Activated naive CD4-positive, alpha-beta T cell treated with anti-CD3 and anti-CD28 coated beads, Interleukin-2, amount 50 U/mL, for 24 hours (primary cell): ENCODE results near the gene DNMBP.

ENCODE experiments used
- H3K27ac Mint-ChIP-seq: one replicate; pipeline ENCODE4 v1.8.0; 2021; ENCODE audit warnings: mild to moderate bottlenecking, mixed read lengths
- H3K27me3 Mint-ChIP-seq: one replicate; pipeline ENCODE4 v1.8.0; 2021; ENCODE audit warnings: mixed read lengths
- H3K36me3 Mint-ChIP-seq: one replicate; pipeline ENCODE4 v1.8.0; 2021; ENCODE audit warnings: mixed read lengths
- H3K4me1 Mint-ChIP-seq: one replicate; pipeline ENCODE4 v1.8.0; 2021; ENCODE audit warnings: mixed read lengths
- H3K4me3 Mint-ChIP-seq: one replicate; pipeline ENCODE4 v1.8.0; 2021; ENCODE audit warnings: mild to moderate bottlenecking, mixed read lengths
- H3K9me3 Mint-ChIP-seq: one replicate; pipeline ENCODE4 v1.8.0; 2021; ENCODE audit warnings: mixed read lengths

DNMBP gene, protein sequence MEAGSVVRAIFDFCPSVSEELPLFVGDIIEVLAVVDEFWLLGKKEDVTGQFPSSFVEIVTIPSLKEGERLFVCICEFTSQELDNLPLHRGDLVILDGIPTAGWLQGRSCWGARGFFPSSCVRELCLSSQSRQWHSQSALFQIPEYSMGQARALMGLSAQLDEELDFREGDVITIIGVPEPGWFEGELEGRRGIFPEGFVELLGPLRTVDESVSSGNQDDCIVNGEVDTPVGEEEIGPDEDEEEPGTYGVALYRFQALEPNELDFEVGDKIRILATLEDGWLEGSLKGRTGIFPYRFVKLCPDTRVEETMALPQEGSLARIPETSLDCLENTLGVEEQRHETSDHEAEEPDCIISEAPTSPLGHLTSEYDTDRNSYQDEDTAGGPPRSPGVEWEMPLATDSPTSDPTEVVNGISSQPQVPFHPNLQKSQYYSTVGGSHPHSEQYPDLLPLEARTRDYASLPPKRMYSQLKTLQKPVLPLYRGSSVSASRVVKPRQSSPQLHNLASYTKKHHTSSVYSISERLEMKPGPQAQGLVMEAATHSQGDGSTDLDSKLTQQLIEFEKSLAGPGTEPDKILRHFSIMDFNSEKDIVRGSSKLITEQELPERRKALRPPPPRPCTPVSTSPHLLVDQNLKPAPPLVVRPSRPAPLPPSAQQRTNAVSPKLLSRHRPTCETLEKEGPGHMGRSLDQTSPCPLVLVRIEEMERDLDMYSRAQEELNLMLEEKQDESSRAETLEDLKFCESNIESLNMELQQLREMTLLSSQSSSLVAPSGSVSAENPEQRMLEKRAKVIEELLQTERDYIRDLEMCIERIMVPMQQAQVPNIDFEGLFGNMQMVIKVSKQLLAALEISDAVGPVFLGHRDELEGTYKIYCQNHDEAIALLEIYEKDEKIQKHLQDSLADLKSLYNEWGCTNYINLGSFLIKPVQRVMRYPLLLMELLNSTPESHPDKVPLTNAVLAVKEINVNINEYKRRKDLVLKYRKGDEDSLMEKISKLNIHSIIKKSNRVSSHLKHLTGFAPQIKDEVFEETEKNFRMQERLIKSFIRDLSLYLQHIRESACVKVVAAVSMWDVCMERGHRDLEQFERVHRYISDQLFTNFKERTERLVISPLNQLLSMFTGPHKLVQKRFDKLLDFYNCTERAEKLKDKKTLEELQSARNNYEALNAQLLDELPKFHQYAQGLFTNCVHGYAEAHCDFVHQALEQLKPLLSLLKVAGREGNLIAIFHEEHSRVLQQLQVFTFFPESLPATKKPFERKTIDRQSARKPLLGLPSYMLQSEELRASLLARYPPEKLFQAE (N-terminal part only)

DNA sequence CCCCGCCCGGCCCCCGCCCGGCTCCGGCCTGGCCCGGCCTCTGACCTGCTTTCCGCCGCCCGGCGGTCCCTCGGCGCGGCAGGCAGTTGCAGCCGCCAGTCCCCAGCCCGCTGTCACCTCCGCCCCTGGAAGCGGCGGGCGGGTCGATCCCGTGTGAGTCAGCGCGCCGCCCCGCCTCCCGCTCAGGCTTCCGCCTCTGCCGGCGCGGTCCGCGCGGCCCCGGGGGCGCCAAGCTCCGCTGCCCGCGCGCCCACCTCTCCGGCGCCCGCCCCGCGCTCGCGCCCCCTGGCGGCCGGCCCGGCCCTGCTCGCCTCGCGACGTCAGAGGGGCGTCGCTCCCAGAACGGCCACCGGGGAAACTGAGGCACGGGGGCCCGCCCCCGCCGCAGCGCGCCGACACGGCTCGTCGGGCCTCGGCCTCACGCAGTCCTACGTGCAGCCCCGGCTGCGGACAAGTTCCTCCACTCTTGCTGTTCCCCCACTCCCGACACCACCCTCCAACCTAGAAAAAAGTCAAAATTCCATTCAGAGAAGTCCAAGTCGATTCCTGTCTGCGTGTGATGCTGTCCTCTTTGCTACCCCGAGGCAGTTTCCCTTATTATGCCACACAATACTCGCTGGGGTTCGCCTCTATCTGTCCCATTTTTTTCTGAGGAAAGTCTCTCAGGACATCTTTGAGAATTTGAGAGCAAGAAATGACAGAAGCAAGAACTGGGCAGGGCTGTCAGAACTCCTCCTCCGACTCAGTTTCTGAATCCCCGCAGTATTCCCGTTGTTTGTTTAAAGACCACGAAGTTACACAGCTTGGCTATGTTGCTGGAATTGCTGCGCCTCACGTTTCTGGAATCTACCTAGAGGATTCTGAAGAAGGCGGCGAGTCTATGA lies at the start of gene DNMBP:
Gene DNMBP (minus strand): TSS at position 155 of the 884 bp plus-strand sequence. CDS start 37,823 bp downstream, outside the sequence.
- H3K27ac Mint-ChIP-seq = peak within 1 kb of the TSS; percentile 88

DNA sequence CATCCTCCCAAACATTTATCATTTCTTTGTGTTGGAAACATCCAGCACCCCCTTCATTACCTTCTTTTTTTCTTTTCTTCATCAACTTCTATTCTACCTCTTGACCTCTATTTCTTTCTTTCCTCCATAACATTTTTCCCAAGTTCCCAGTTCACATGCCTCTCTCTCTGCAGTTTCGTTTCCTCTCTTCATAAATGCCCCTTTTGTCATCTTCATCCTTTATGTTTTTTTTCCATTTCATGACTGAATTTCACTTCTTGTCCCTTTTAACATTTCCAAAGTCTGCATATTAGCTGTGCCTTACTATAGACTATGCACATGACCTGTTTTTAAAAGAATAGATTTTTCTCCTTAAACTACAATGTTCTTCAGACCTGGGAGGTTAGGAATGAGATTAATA lies 48.2 kb upstream of the DNMBP start:
- H3K36me3 Mint-ChIP-seq = no peaks in the 10 kb centered on the region
- H3K27me3 Mint-ChIP-seq = peaks cover 6% of the 10 kb centered on the region
- no peak overlapping the region for H3K4me3 Mint-ChIP-seq
- H3K9me3 Mint-ChIP-seq = no peaks in the 10 kb centered on the region
- H3K27ac Mint-ChIP-seq = no peak overlapping the region
- H3K4me1 Mint-ChIP-seq = no peaks in the 10 kb centered on the region

More for the DNA sequence above, at the start of gene DNMBP:
- Mint-ChIP-seq H3K27me3 (no peaks in the 10 kb centered on the region), H3K36me3 (no peaks in the 10 kb centered on the region), H3K4me3 (peak within 1 kb of the TSS; percentile 94), H3K4me1 (peaks cover 51% of the 10 kb centered on the region), H3K9me3 (no peaks in the 10 kb centered on the region)

DNA sequence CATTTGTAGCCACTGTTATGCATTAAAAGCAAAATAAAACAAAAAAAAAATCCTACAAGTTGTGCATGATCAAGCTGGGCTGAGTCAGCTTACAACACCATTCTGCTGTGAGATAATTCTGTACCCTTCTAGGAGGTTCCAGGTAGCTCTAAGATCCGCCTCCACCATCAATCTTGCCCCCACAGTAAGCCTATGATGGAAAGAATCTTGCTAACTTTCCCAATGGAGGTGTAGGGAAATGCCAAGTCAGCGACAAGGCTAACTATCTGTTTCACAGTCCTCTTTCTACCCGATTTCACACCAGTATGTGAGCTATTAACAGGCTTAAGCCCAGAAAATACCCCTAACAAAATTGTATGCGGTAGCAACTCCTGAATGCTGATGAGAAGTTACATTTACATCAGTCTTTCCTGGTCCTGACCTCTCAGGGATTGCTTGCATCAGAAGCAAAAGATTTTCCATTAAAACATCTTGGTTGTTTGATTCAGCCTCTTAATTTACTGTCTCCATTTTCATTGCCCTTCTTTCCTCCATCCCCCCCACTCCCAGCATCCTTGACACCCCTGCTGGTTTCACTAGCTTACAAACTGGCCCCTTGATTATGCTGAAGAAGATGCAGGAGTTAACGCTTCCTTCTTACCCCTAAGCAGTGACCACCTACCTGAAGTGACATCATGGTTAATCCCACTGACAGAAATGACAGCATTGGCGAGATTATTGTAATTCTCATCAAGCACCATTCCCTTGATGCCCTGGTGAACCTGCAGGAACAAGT lies 44.1 kb upstream of the DNMBP start:
- Mint-ChIP-seq H3K4me1 (no peaks in the 10 kb centered on the region), H3K36me3 (no peaks in the 10 kb centered on the region), H3K27me3 (peaks cover 2% of the 10 kb centered on the region), H3K4me3 (no peak overlapping the region), H3K9me3 (no peaks in the 10 kb centered on the region), H3K27ac (no peak overlapping the region)

DNA sequence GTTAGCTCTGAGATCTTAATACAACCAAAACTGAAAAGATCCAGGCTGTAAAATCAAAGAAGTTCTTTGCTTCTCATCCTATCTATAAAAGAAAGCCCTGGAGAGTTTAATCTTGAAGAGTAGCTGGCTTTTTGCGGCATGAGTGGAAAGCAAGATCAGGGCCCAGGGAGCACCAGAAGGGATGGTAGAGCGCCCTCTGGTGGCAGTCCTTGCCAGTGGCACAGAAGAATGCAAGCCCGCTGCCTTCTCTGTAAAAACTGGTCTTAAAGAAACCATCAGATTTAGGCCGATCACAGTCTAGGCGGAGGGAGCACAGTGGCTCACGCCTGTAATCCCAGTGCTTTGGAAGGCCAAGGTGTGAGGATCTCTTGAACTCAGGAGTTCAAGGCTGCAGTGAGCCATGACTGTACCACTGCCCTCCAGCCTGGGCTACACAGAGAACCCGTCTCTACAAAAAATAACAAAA lies 36.3 kb upstream of the DNMBP start:
- H3K36me3 Mint-ChIP-seq = no peaks in the 10 kb centered on the region
- peaks cover 2% of the 10 kb centered on the region for H3K27me3 Mint-ChIP-seq
- no peaks in the 10 kb centered on the region for H3K4me1 Mint-ChIP-seq
- no peaks in the 10 kb centered on the region for H3K9me3 Mint-ChIP-seq
- H3K4me3 Mint-ChIP-seq = no peak overlapping the region
- H3K27ac Mint-ChIP-seq = no peak overlapping the region

DNA sequence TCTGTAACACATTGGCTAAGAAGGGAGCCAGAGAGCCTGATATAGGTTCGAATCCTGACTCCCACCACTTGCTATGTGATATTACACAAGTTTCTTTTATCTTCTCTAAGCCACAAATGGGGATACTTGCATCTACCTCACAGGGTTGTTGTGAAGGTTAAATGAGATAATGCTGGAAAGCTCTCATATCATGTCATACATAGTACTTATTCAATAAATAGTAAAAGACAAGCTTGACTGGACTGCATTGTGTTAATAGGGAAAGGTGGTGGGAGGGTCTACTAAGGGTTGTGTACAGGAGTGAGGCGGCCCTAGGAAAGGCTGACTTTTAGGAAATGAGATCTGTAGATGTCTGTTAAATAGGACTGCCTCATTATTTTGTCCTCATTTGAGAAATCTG lies 35.8 kb upstream of the DNMBP start:
- Mint-ChIP-seq H3K27ac (no peak overlapping the region), H3K27me3 (peaks cover 2% of the 10 kb centered on the region), H3K4me3 (no peak overlapping the region)

DNA sequence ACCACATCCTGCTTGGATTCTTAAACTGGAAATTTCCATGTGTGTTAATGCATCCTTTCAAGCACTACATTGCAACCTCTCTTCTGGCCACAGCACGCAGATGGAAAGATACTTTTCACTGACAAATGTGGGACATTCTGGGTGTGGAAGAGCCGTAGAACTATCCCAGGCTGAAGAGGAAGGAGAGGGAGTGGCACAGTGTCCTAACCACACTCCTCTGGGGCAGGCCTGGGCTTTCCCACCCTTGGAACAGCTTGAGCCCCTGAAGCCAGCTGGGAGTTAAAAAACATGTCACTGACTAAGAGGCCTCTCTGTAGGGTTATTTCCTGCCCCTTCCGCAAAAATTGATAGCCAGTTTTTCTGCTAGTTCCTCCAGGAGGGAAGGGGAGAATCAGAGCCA lies 34.0 kb upstream of the DNMBP start:
- H3K27ac Mint-ChIP-seq = no peak overlapping the region
- peaks cover 2% of the 10 kb centered on the region for H3K27me3 Mint-ChIP-seq
- H3K4me1 Mint-ChIP-seq = no peaks in the 10 kb centered on the region
- no peaks in the 10 kb centered on the region for H3K36me3 Mint-ChIP-seq
- no peaks in the 10 kb centered on the region for H3K9me3 Mint-ChIP-seq
- no peak overlapping the region for H3K4me3 Mint-ChIP-seq

More for the DNA sequence above, 35.8 kb upstream of the DNMBP start:
- H3K36me3 Mint-ChIP-seq = no peaks in the 10 kb centered on the region
- H3K4me1 Mint-ChIP-seq = no peaks in the 10 kb centered on the region
- H3K9me3 Mint-ChIP-seq = no peaks in the 10 kb centered on the region

DNA sequence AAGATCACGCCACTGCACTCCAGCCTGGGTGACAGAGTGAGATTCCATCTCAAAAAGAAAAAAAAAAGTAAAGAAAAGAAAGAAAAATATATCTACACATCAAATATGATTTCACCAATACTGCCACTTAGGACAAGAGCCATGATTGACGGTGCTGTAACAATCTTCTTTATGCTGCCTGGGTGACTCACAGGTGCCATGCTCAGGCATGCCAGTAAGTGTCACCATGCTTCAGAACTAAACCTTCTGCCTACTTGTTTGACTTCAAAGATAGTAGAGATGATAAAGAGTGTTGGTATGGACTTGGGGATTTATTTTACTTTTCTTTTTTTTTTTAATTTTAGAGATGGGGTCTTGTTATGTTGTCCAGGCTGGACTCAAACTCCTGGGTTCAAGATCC lies 33.6 kb upstream of the DNMBP start:
- H3K27me3 Mint-ChIP-seq = peaks cover 2% of the 10 kb centered on the region
- H3K4me3 Mint-ChIP-seq = no peak overlapping the region
- H3K36me3 Mint-ChIP-seq = no peaks in the 10 kb centered on the region
- H3K27ac Mint-ChIP-seq = no peak overlapping the region
- no peaks in the 10 kb centered on the region for H3K9me3 Mint-ChIP-seq
- H3K4me1 Mint-ChIP-seq = no peaks in the 10 kb centered on the region

DNA sequence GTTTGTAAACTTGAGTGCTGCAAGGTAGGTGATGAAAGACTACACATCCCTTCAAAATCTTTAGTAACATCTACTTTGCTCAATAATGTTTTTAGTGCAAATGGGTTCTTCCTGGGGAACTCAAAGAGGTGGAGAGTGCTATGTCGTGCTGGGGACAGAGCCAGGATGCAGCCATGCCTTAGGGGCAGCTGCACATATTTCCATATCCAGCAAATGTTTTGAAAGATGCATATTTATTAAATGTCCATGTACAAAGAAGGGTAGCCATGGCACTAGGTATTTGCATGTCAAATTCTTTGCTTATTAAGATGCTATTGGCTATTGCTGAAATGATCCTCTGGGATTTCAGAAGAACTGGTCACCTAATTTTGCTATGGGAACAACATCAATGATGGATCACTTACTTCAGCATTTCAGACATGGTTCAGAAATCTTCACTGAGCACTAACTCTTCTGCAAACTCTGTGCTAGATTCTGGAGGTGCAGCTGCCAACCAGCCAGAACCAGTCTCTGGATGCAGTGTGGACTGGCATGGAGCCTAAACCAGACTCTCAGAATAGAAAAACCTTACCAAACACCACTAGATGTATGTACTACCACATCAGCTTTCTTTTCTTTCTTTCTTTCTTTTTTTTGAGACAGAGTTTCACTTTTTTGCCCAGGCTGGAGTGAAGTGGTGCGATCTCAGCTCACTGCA lies 31.7 kb upstream of the DNMBP start:
- no peaks in the 10 kb centered on the region for H3K9me3 Mint-ChIP-seq
- H3K4me3 Mint-ChIP-seq = no peak overlapping the region
- H3K27me3 Mint-ChIP-seq = peaks cover 2% of the 10 kb centered on the region
- no peaks in the 10 kb centered on the region for H3K36me3 Mint-ChIP-seq
- no peak overlapping the region for H3K27ac Mint-ChIP-seq
- H3K4me1 Mint-ChIP-seq = no peaks in the 10 kb centered on the region

DNA sequence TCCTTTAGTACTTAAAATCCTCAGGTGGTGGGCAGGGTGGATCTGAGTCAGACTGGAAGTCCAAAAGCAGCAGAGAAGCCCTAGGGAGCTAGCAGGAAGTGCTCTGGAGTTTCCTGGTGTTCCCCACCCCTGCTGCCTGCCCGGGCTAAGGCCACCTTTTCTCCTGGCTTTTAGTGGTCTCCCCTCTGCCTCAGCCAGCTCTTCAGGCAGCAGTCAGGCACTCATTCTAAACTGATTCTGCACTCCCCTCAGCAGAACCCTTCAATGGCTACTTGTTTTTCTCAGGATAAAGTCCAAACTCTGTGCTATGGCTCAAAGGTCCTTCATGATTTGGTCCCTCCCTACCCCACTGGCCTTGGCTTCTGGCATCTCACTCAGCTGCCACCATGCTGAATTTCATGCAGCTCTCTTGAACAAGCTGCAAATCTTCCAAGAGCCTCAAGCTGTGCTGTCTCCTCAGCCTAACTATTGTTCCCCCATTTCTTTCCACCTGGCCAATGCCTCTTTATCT lies 28.9 kb upstream of the DNMBP start:
- Mint-ChIP-seq H3K4me1 (no peaks in the 10 kb centered on the region), H3K36me3 (no peaks in the 10 kb centered on the region), H3K27me3 (no peaks in the 10 kb centered on the region), H3K9me3 (no peaks in the 10 kb centered on the region), H3K4me3 (no peak overlapping the region), H3K27ac (no peak overlapping the region)

DNA sequence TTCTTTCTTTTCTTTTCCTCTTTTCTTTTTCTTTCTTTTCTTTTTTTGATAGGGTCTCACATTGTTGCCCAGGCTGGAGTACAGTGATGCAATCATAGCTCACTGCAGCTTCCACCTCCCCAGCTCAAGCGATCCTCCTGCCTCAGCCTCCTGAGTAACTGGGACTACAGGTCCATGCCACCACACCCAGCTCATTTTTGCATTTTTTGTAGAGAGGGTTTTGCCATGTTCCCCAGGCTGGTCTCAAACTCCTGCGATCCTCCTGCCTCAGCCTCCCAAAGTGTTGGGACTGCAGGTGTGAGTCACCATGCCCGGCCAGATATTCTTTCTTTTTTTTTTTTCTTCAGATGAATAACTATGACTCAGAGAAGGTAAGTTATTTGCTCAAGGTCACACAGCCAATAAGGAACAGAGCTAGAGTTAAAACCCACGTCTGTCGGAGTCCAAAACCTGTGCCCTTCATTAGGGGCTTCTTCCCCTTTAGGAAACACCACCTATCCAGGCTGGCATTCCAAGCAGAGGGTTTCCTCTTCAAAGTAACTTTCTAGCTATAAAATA lies 28.1 kb upstream of the DNMBP start:
- Mint-ChIP-seq H3K36me3 (no peaks in the 10 kb centered on the region), H3K4me3 (no peak overlapping the region), H3K27me3 (no peaks in the 10 kb centered on the region), H3K4me1 (no peaks in the 10 kb centered on the region), H3K27ac (no peak overlapping the region), H3K9me3 (no peaks in the 10 kb centered on the region)

DNA sequence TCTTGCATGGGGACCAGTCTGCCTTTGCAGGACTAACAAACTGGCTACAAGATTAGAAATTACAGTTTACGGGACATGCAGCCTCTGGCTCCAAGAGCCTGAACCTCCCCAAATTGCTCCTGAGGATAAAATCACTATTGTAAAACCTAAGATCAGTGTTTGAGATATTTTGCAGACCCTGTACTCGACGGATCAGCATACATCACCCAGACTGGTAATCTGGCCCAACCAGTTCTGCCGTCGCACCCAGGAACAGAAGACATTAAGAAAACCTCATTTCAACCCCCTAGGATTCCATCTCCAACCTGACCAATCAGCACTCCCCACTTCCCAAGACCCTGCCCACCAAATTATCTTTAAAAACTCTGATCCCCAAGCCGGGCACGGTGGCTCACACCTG lies 27.1 kb upstream of the DNMBP start:
- Mint-ChIP-seq H3K4me1 (no peaks in the 10 kb centered on the region), H3K9me3 (no peaks in the 10 kb centered on the region), H3K4me3 (no peak overlapping the region), H3K27ac (no peak overlapping the region), H3K36me3 (no peaks in the 10 kb centered on the region), H3K27me3 (no peaks in the 10 kb centered on the region)

DNA sequence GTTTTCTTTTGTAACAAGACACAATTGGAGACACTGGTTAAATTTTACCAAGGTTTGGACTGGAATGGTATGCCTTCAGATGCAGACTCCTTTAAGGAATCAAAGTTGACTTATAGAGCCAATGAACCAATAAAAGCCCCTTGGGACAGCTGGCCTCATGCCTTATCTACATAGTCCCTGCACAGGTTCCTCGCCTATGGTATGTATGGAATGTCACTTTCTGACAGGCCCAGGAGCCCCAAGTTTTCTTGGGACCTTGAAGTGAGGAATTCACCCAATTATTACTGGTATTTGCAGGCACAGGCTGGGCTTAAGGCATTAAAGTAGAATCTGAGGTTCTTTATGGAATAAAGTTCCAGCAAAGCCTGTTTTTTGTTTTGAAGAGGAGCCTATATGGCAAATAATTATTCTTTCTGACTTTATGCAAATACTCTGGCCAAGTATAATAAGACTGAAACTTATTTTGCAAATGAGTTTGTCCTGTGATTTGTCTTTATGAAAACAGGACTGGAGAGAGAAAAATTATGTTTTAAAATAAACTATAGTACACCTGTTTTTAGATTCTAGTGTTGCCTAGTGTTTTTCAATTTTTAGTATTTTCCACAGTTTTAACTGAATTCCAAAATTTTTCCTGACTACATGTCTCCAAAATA lies 24.1 kb upstream of the DNMBP start:
- Mint-ChIP-seq H3K9me3 (no peaks in the 10 kb centered on the region), H3K4me3 (no peak overlapping the region), H3K27ac (no peak overlapping the region), H3K36me3 (no peaks in the 10 kb centered on the region), H3K4me1 (no peaks in the 10 kb centered on the region), H3K27me3 (no peaks in the 10 kb centered on the region)

DNA sequence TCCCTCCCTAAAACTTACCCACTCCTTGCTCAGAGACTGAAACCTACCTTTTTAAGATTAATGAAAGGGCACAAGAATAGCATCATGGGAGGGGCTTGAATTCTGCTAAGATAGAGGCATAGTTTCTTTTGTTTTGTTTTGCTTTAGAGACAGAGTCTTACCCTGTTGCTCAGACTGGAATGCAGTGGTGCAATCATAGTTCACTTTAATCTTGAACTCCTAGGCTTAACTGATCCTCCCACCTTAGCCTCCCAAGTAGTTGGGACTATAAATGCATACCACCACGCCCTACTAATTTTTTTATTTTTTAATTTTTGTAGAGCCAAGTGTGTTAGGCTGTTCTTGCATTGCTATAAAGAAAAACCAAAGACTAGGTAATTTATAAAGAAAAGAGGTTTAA lies 17.7 kb upstream of the DNMBP start:
- no peaks in the 10 kb centered on the region for H3K4me1 Mint-ChIP-seq
- peaks cover 3% of the 10 kb centered on the region for H3K27me3 Mint-ChIP-seq
- peaks cover 2% of the 10 kb centered on the region for H3K36me3 Mint-ChIP-seq
- H3K4me3 Mint-ChIP-seq = no peak overlapping the region
- no peak overlapping the region for H3K27ac Mint-ChIP-seq
- H3K9me3 Mint-ChIP-seq = no peaks in the 10 kb centered on the region
